ENCODE data around the gene PTX4. TPM values are rescaled to one million over a fixed set of nuclear protein-coding genes. Genes with fewer than 3 reads are reported as not detected.

Gene PTX4
- polyA plus RNA-seq, 1 of the 3 experiments (the other 2 are of a cell fraction): not detected

DNA sequence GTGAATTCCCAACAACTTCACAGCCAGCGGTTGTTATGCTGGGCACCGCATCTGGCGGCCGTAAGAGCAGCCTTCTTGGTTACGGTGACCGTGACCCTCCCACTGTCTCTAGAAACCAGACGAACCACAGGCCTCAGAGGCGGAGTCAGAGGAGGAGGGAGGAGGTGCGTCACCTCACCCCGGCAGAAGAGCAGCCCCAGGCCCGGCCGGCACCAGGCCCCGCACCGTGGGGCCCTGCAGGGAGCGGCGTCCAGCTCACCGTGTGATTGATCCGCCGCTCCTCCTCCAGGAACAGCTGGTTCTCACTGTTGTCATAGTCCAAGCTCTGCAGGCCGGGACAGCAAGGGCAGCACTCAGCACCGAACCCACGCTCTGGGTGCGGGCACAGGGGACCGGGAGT lies 27.6 kb downstream of the PTX4 start:
- peaks cover 5% of the 10 kb centered on the region; the same call in 1 of the 2 replicates for H3K79me2 ChIP-seq (ENCODE audit: insufficient read depth)
- ChIA-PET POLR2A (no interaction called here), CTCF (no interaction called here)
- no peak overlapping the region for H3K9ac ChIP-seq
- H3K4me3 ChIP-seq (ENCODE audit: low read depth in 2 of 2, low read length in 1 of 2): no peak overlapping the region
- H3K9me3 ChIP-seq: no peaks in the 10 kb centered on the region
- H3F3A ChIP-seq (replicated peaks; ENCODE audit: insufficient read depth): no peaks in the 10 kb centered on the region
- no peak for DNase-seq
- no peaks in the 10 kb centered on the region for H3K4me1 ChIP-seq (ENCODE audit: control insufficient read depth in 1 of 2, insufficient read depth in 2 of 2, low read depth in 1 of 2, low read length in 1 of 2)
- no peaks in the 10 kb centered on the region; the same call in 1 of the 2 replicates for H4K20me1 ChIP-seq (ENCODE audit: insufficient read depth)
- H3K36me3 ChIP-seq (replicated peaks in 1 of 2; ENCODE audit: control insufficient read depth in 1 of 2, insufficient read depth in 2 of 2, low read length in 1 of 2): peaks cover 0 to 20% of the 10 kb centered on the region in 2 experiments
- no peaks in the 10 kb centered on the region for H3K27me3 ChIP-seq (ENCODE audit: insufficient read depth)
- WGBS (ENCODE audit: low lambda C conversion rate): 98% methylated on average over 12 of the region's 24 CpGs
- H2AFZ ChIP-seq (ENCODE audit: low read depth): no peak overlapping the region
- no peak for TF ChIP-seq FOXM1 (IDR thresholded peaks at IDR 0.05; ENCODE audit: low read depth)
- TF ChIP-seq, protein P1, sequence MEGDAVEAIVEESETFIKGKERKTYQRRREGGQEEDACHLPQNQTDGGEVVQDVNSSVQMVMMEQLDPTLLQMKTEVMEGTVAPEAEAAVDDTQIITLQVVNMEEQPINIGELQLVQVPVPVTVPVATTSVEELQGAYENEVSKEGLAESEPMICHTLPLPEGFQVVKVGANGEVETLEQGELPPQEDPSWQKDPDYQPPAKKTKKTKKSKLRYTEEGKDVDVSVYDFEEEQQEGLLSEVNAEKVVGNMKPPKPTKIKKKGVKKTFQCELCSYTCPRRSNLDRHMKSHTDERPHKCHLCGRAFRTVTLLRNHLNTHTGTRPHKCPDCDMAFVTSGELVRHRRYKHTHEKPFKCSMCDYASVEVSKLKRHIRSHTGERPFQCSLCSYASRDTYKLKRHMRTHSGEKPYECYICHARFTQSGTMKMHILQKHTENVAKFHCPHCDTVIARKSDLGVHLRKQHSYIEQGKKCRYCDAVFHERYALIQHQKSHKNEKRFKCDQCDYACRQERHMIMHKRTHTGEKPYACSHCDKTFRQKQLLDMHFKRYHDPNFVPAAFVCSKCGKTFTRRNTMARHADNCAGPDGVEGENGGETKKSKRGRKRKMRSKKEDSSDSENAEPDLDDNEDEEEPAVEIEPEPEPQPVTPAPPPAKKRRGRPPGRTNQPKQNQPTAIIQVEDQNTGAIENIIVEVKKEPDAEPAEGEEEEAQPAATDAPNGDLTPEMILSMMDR (IDR thresholded peaks at IDR 0.05): no peak
- no peak for TF ChIP-seq TCF12 (IDR thresholded peaks at IDR 0.05)
- TF ChIP-seq SIN3A (IDR thresholded peaks at IDR 0.05; ENCODE audit: borderline replicate concordance, low read depth, low read length): no peak
- no peak overlapping the region for H3K27ac ChIP-seq (ENCODE audit: low read depth in 2 of 2, low read length in 1 of 2)
- no peaks in the 10 kb centered on the region for H3K9me2 ChIP-seq
- no peak overlapping the region for H3K4me2 ChIP-seq

DNA sequence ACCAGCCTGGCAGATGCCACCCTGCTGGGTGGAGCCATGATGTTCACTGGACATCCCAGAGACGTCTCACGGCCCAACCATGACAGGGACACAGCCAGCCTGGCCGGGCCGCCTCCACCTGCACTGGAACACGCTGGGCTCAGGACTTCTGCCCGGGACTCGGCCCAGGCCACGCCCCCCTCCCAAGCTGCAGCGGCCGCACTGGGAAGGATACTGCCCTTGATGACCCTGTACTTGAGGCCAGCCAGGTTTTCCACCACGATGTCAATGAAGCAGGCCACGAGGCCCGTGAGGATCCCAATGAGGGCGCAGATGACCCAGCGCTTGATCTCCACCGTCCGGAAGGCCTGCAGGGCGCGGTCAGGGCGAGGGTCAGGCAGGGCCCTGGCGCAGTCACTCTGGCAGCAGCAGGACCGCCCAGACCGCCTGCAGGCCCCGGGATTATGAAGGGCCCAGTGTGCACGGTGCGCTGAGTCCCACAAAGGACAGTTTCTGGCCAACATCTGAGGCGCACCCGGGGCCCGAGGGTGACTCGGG lies 28.1 kb downstream of the PTX4 start:
- Histone ChIP-seq H3K27me3 (ENCODE audit: insufficient read depth) (no peaks in the 10 kb centered on the region), H3K4me3 (ENCODE audit: low read depth in 2 of 2, low read length in 1 of 2) (no peak overlapping the region), H3F3A (replicated peaks; ENCODE audit: insufficient read depth) (no peaks in the 10 kb centered on the region), H3K9me3 (no peaks in the 10 kb centered on the region), H2AFZ (ENCODE audit: low read depth) (no peak overlapping the region), H3K27ac (ENCODE audit: low read depth in 2 of 2, low read length in 1 of 2) (no peak overlapping the region), H3K79me2 (ENCODE audit: insufficient read depth) (no peaks in the 10 kb centered on the region; the same call in 1 of the 2 replicates), H3K4me2 (no peak overlapping the region), H3K36me3 (replicated peaks in 1 of 2; ENCODE audit: control insufficient read depth in 1 of 2, insufficient read depth in 2 of 2, low read length in 1 of 2) (peaks cover 0 to 24% of the 10 kb centered on the region in 2 experiments), H3K9ac (no peak overlapping the region), H4K20me1 (ENCODE audit: insufficient read depth) (no peaks in the 10 kb centered on the region; the same call in 1 of the 2 replicates), H3K9me2 (no peaks in the 10 kb centered on the region), H3K4me1 (ENCODE audit: control insufficient read depth in 1 of 2, insufficient read depth in 2 of 2, low read depth in 1 of 2, low read length in 1 of 2) (no peaks in the 10 kb centered on the region)
- TF ChIP-seq, protein P1 (IDR thresholded peaks at IDR 0.05): no peak
- TF ChIP-seq GABPA (IDR thresholded peaks at IDR 0.05; ENCODE audit: low read depth): no peak
- no peak for TF ChIP-seq CHD2 (IDR thresholded peaks at IDR 0.05; ENCODE audit: low read length, partially characterized antibody)
- no peak for TF ChIP-seq NFIC (IDR thresholded peaks at IDR 0.05; ENCODE audit: borderline replicate concordance)
- TF ChIP-seq RAD21 (IDR thresholded peaks at IDR 0.05; ENCODE audit: low read length): no peak
- no peak for TF ChIP-seq MXI1 (IDR thresholded peaks at IDR 0.05; ENCODE audit: low read depth, low read length)
- TF ChIP-seq GATA2 (CRISPR knock-in tag; IDR thresholded peaks at IDR 0.05): no peak
- no peak for TF ChIP-seq TAF1 (IDR thresholded peaks at IDR 0.05; ENCODE audit: borderline replicate concordance, low read depth, low read length)
- TF ChIP-seq FOSL2 (IDR thresholded peaks at IDR 0.05; ENCODE audit: borderline replicate concordance, low read depth): no peak
- no peak for TF ChIP-seq RFX5 (IDR thresholded peaks at IDR 0.05; ENCODE audit: low read length)
- TF ChIP-seq ELF1 (IDR thresholded peaks at IDR 0.05): no peak
- no peak for DNase-seq
- WGBS (ENCODE audit: low lambda C conversion rate): 87% methylated on average over 7 of the region's 30 CpGs
- ChIA-PET POLR2A (no interaction called here), CTCF (no interaction called here)
